Right atrium auricular region (tissue), 2 donors: ENCODE measurements around the gene SMIM24. TPM values are rescaled to one million over a fixed set of nuclear protein-coding genes. Genes with fewer than 3 reads are reported as not detected.
"Not testable (repeated sequence)": the region's sequence is repeated elsewhere in the genome, so short reads cannot be mapped to it uniquely, and the experiment has no call there.

Source experiments
- DNase-seq: peaks from one replicate; pipeline ENCODE4 v3.0.0-alpha.2; 2019; ENCODE audit warnings: low spot score
- H3K27ac ChIP-seq, 2 donors: fragments of 200-600 bp; sonication (generic); 1 replicate in 1 of 2; 2 replicates in 1 of 2; pipeline ENCODE4 v1.5.1; 2016 to 2019
- H3K27me3 ChIP-seq, 2 donors: fragments of 200-600 bp; sonication (generic); one replicate each; pipeline versions ENCODE4 v1.5.1 to v1.6.0; 2017 to 2019
- H3K36me3 ChIP-seq: fragments of 200-600 bp; sonication (generic); one replicate; pipeline ENCODE4 v1.5.1; 2016
- H3K4me1 ChIP-seq, 2 donors: fragments of 200-600 bp; sonication (generic); one replicate each; pipeline versions ENCODE4 v1.5.1 to v1.6.0; 2017 to 2019
- H3K4me3 ChIP-seq, 2 donors: fragments of 200-600 bp; sonication (generic); 1 replicate in 1 of 2; 2 replicates in 1 of 2; pipeline ENCODE4 v1.5.1; 2017 to 2019; ENCODE audit warnings: mild to moderate bottlenecking in 1 of 2, moderate library complexity in 1 of 2
- H3K9me3 ChIP-seq, 2 donors: fragments of 200-600 bp; sonication (generic); one replicate each; pipeline ENCODE4 v1.5.1; 2019
- CTCF ChIP-seq, 2 donors: fragments of 200-600 bp; sonication (generic); IDR thresholded peaks; one replicate each; pipeline ENCODE4 v1.5.1; 2019; ENCODE audit warnings: antibody characterized with exemption in 2 of 2
- total RNA-seq, 2 donors: library from RNA; depleted of rRNA; stranded (reverse); fragments of >200 nt; gene quantifications; one replicate each; pipeline ENCODE4 v1.1.0, GENCODE V29; 2016

SMIM24 gene
- total RNA-seq, 2 donors from 2014 or later: not detected

GRCh38 chr19:3434630-3435553 is 45.4 kb downstream of the SMIM24 start:
- DNase-seq: peak; percentile 97
- TF ChIP-seq CTCF (IDR thresholded peaks at IDR 0.05): no peak
- Histone ChIP-seq H3K4me3 (peak overlapping the region; percentile 35 to 52), H3K27ac (peak overlapping the region; percentile 87 to 89), H3K27me3 (no peaks in the 10 kb centered on the region), H3K4me1 (peaks cover 0 to 45% of the 10 kb centered on the region in 2 donors), H3K36me3 (peaks cover 63% of the 10 kb centered on the region), H3K9me3 (no peaks in the 10 kb centered on the region)

GRCh38 chr19:3433805-3434540 is 46.4 kb downstream of the SMIM24 start:
- Histone ChIP-seq H3K36me3 (peaks cover 63% of the 10 kb centered on the region), H3K4me1 (peaks cover 0 to 53% of the 10 kb centered on the region in 2 donors), H3K9me3 (no peaks in the 10 kb centered on the region), H3K27ac (peak overlapping the region; percentile 87 to 89), H3K4me3 (no peak overlapping the region), H3K27me3 (no peaks in the 10 kb centered on the region)
- TF ChIP-seq CTCF (IDR thresholded peaks at IDR 0.05): no peak
- no peak for DNase-seq

- Histone ChIP-seq H3K4me3 (no peak overlapping the region), H3K27me3 (no peaks in the 10 kb centered on the region), H3K9me3 (no peaks in the 10 kb centered on the region), H3K36me3 (peaks cover 56% of the 10 kb centered on the region), H3K4me1 (peaks cover 0 to 59% of the 10 kb centered on the region in 2 donors), H3K27ac (peak overlapping the region; percentile 87 to 89)
- TF ChIP-seq CTCF (IDR thresholded peaks at IDR 0.05): no peak
- DNase-seq: no peak
Measured at GRCh38 chr19:3433313-3433712, 47.0 kb downstream of the SMIM24 start.

- no peaks in the 10 kb centered on the region for H3K27me3 ChIP-seq
- H3K36me3 ChIP-seq: peaks cover 53% of the 10 kb centered on the region
- DNase-seq: no peak
- H3K4me3 ChIP-seq: no peak overlapping the region
- H3K4me1 ChIP-seq: peaks cover 0 to 65% of the 10 kb centered on the region in 2 donors
- H3K27ac ChIP-seq: peak overlapping the region; percentile 87 to 89
- TF ChIP-seq CTCF (IDR thresholded peaks at IDR 0.05): no peak
- H3K9me3 ChIP-seq: no peaks in the 10 kb centered on the region
Measured at GRCh38 chr19:3431760-3432397, 48.4 kb downstream of the SMIM24 start.

- H3K27me3 ChIP-seq, H3K4me3 ChIP-seq, H3K9me3 ChIP-seq, DNase-seq: not testable (repeated sequence)
- peaks cover 0 to 60% of the 10 kb centered on the region in 2 donors for H3K4me1 ChIP-seq
- peaks cover 54% of the 10 kb centered on the region for H3K36me3 ChIP-seq
- peak overlapping the region; percentile 87 to 89 for H3K27ac ChIP-seq
Measured at GRCh38 chr19:3430366-3430680, 50.0 kb downstream of the SMIM24 start.

- no peak for TF ChIP-seq CTCF (IDR thresholded peaks at IDR 0.05)
- Histone ChIP-seq H3K27me3 (no peaks in the 10 kb centered on the region), H3K4me3 (no peak overlapping the region), H3K9me3 (no peaks in the 10 kb centered on the region), H3K4me1 (peaks cover 0 to 57% of the 10 kb centered on the region in 2 donors), H3K36me3 (peaks cover 28% of the 10 kb centered on the region), H3K27ac (peak overlapping the region; percentile 87 to 89)
- no peak for DNase-seq
Measured at GRCh38 chr19:3426433-3426832, 53.9 kb downstream of the SMIM24 start.
